Measurements from ENCODE around the gene PRKAR2B. TPM values are rescaled to one million over a fixed set of nuclear protein-coding genes. Genes with fewer than 3 reads are reported as not detected.
A peak's percentile ranks its signal among the peaks of the same experiment; 100 is the strongest.

PRKAR2B gene
- total RNA-seq: 1 to 10 TPM in 1 of 2 experiments, under 1 TPM in 1; 0.93 to 1.4 TPM

GRCh38 chr7:107044347-107045194 is at the start of gene PRKAR2B:
PRKAR2B (plus strand) TSS chr7:107044705; CDS start chr7:107044908, 203 bp downstream.
- peak within 1 kb of the TSS; percentile 69 for H3K4me3 Mint-ChIP-seq
- H3K27me3 Mint-ChIP-seq: peaks cover 34% of the 10 kb centered on the region

GRCh38 chr7:106994833-106995232 is 49.7 kb upstream of the PRKAR2B start:
- Mint-ChIP-seq H3K9me3 (ENCODE audit: low read depth) (no peaks in the 10 kb centered on the region), H3K27me3 (peaks cover 6% of the 10 kb centered on the region), H3K4me1 (no peaks in the 10 kb centered on the region), H3K36me3 (ENCODE audit: low read depth) (no peaks in the 10 kb centered on the region), H3K4me3 (no peak overlapping the region), H3K27ac (no peak overlapping the region)
- ATAC-seq (no peak), DNase-seq (no peak)
- ChIA-PET CTCF (no interaction called here), POLR2A (no interaction called here)
- intact Hi-C loops (cut with DNase I, micrococcal nuclease): loop anchor here in 1 of 2 experiments (10.0 kb wide), 1 partner anchor 60 kb away; no protein-coding TSS in a partner anchor

More at GRCh38 chr7:107044347-107045194, at the start of gene PRKAR2B:
- intact Hi-C loops (cut with DNase I, micrococcal nuclease): loop anchor here in 1 of 2 experiments (1.0 kb wide), 1 partner anchor 251 kb away; no protein-coding TSS in a partner anchor
- Mint-ChIP-seq H3K4me1 (peaks cover 15% of the 10 kb centered on the region), H3K9me3 (ENCODE audit: low read depth) (no peaks in the 10 kb centered on the region), H3K36me3 (ENCODE audit: low read depth) (no peaks in the 10 kb centered on the region), H3K27ac (no peak within 1 kb of the TSS)
- DNase-seq (peak; percentile 80), ATAC-seq (peak; percentile 86)
- POLR2A ChIA-PET: no interaction called here
- CTCF ChIA-PET: no interaction called here

GRCh38 chr7:106997487-106998271 is 46.8 kb upstream of the PRKAR2B start:
- ChIA-PET CTCF (no interaction called here), POLR2A (interaction anchor here (0.7 kb wide), 1 partner anchor 20 kb away, joined by 13 read pairs; no protein-coding TSS in a partner anchor)
- no peak for DNase-seq
- no peaks in the 10 kb centered on the region for H3K9me3 Mint-ChIP-seq (ENCODE audit: low read depth)
- ATAC-seq: no peak
- H3K4me3 Mint-ChIP-seq: no peak overlapping the region
- no peaks in the 10 kb centered on the region for H3K36me3 Mint-ChIP-seq (ENCODE audit: low read depth)
- intact Hi-C loops (cut with DNase I, micrococcal nuclease): loop anchor here in 1 of 2 experiments (10.0 kb wide), 1 partner anchor 63 kb away; no protein-coding TSS in a partner anchor
- H3K4me1 Mint-ChIP-seq: no peaks in the 10 kb centered on the region
- peaks cover 6% of the 10 kb centered on the region for H3K27me3 Mint-ChIP-seq
- H3K27ac Mint-ChIP-seq: no peak overlapping the region

GRCh38 chr7:106999023-106999422 is 45.5 kb upstream of the PRKAR2B start:
- CTCF ChIA-PET: no interaction called here
- Mint-ChIP-seq H3K4me3 (no peak overlapping the region), H3K4me1 (no peaks in the 10 kb centered on the region), H3K9me3 (ENCODE audit: low read depth) (no peaks in the 10 kb centered on the region), H3K27me3 (peaks cover 5% of the 10 kb centered on the region), H3K27ac (no peak overlapping the region), H3K36me3 (ENCODE audit: low read depth) (no peaks in the 10 kb centered on the region)
- POLR2A ChIA-PET: no interaction called here
- intact Hi-C loops (cut with DNase I, micrococcal nuclease): loop anchor here in 1 of 2 experiments (10.0 kb wide), 1 partner anchor 64 kb away; no protein-coding TSS in a partner anchor
- DNase-seq (no peak), ATAC-seq (no peak)

GRCh38 chr7:107001490-107001889 is 43.0 kb upstream of the PRKAR2B start:
- no peak overlapping the region for H3K4me3 Mint-ChIP-seq
- ATAC-seq: no peak
- H3K27me3 Mint-ChIP-seq: peaks cover 3% of the 10 kb centered on the region
- DNase-seq: no peak
- H3K9me3 Mint-ChIP-seq (ENCODE audit: low read depth): no peaks in the 10 kb centered on the region
- CTCF ChIA-PET: no interaction called here
- intact Hi-C loops (cut with DNase I, micrococcal nuclease): no loop called here
- H3K4me1 Mint-ChIP-seq: no peaks in the 10 kb centered on the region
- POLR2A ChIA-PET: no interaction called here
- no peaks in the 10 kb centered on the region for H3K36me3 Mint-ChIP-seq (ENCODE audit: low read depth)
- no peak overlapping the region for H3K27ac Mint-ChIP-seq

GRCh38 chr7:107002126-107002525 is 42.4 kb upstream of the PRKAR2B start:
- peaks cover 3% of the 10 kb centered on the region for H3K27me3 Mint-ChIP-seq
- intact Hi-C loops (cut with DNase I, micrococcal nuclease): no loop called here
- POLR2A ChIA-PET: no interaction called here
- CTCF ChIA-PET: interaction anchor here (0.8 kb wide), 1 partner anchor 18 kb away, joined by 3 read pairs; no protein-coding TSS in a partner anchor
- H3K36me3 Mint-ChIP-seq (ENCODE audit: low read depth): no peaks in the 10 kb centered on the region
- no peaks in the 10 kb centered on the region for H3K9me3 Mint-ChIP-seq (ENCODE audit: low read depth)
- DNase-seq (no peak), ATAC-seq (no peak)
- H3K4me3 Mint-ChIP-seq: no peak overlapping the region
- no peak overlapping the region for H3K27ac Mint-ChIP-seq
- H3K4me1 Mint-ChIP-seq: no peaks in the 10 kb centered on the region

GRCh38 chr7:107002529-107002998 is 41.9 kb upstream of the PRKAR2B start:
- Mint-ChIP-seq H3K4me3 (no peak overlapping the region), H3K36me3 (ENCODE audit: low read depth) (no peaks in the 10 kb centered on the region), H3K4me1 (no peaks in the 10 kb centered on the region), H3K9me3 (ENCODE audit: low read depth) (no peaks in the 10 kb centered on the region), H3K27ac (no peak overlapping the region), H3K27me3 (no peaks in the 10 kb centered on the region)
- ATAC-seq (no peak), DNase-seq (no peak)
- intact Hi-C loops (cut with DNase I, micrococcal nuclease): no loop called here
- ChIA-PET POLR2A (no interaction called here), CTCF (interaction anchor here (0.8 kb wide), 1 partner anchor 18 kb away, joined by 3 read pairs; no protein-coding TSS in a partner anchor)

GRCh38 chr7:107007007-107007891 is 37.3 kb upstream of the PRKAR2B start:
- no peaks in the 10 kb centered on the region for H3K4me1 Mint-ChIP-seq
- ATAC-seq: no peak
- DNase-seq: no peak
- no peak overlapping the region for H3K4me3 Mint-ChIP-seq
- POLR2A ChIA-PET: no interaction called here
- no peaks in the 10 kb centered on the region for H3K9me3 Mint-ChIP-seq (ENCODE audit: low read depth)
- H3K27me3 Mint-ChIP-seq: no peaks in the 10 kb centered on the region
- CTCF ChIA-PET: interaction anchor here (1.3 to 1.4 kb wide), 2 partner anchors 10 to 17 kb away, joined by 4 read pairs; no protein-coding TSS in a partner anchor
- intact Hi-C loops (cut with DNase I, micrococcal nuclease): no loop called here
- no peak overlapping the region for H3K27ac Mint-ChIP-seq
- no peaks in the 10 kb centered on the region for H3K36me3 Mint-ChIP-seq (ENCODE audit: low read depth)

- CTCF ChIA-PET: interaction anchor here (1.3 to 1.4 kb wide), 2 partner anchors 10 to 16 kb away, joined by 4 read pairs; no protein-coding TSS in a partner anchor
Observed at GRCh38 chr7:107007892-107008287, 36.6 kb upstream of the PRKAR2B start.

GRCh38 chr7:107009846-107010203 is 34.7 kb upstream of the PRKAR2B start:
- Mint-ChIP-seq H3K36me3 (ENCODE audit: low read depth) (no peaks in the 10 kb centered on the region), H3K4me1 (no peaks in the 10 kb centered on the region), H3K4me3 (no peak overlapping the region), H3K27me3 (peaks cover 2% of the 10 kb centered on the region), H3K9me3 (ENCODE audit: low read depth) (no peaks in the 10 kb centered on the region), H3K27ac (no peak overlapping the region)
- intact Hi-C loops (cut with DNase I, micrococcal nuclease): no loop called here
- ATAC-seq: no peak
- CTCF ChIA-PET: no interaction called here
- POLR2A ChIA-PET: no interaction called here
- no peak for DNase-seq

More at GRCh38 chr7:107007892-107008287, 36.6 kb upstream of the PRKAR2B start:
- intact Hi-C loops (cut with DNase I, micrococcal nuclease): no loop called here
- Mint-ChIP-seq H3K4me1 (no peaks in the 10 kb centered on the region), H3K4me3 (no peak overlapping the region), H3K36me3 (ENCODE audit: low read depth) (no peaks in the 10 kb centered on the region), H3K27ac (no peak overlapping the region), H3K9me3 (ENCODE audit: low read depth) (no peaks in the 10 kb centered on the region), H3K27me3 (no peaks in the 10 kb centered on the region)
- POLR2A ChIA-PET: no interaction called here
- no peak for ATAC-seq
- no peak for DNase-seq

- Mint-ChIP-seq H3K27me3 (peaks cover 2% of the 10 kb centered on the region), H3K36me3 (ENCODE audit: low read depth) (no peaks in the 10 kb centered on the region), H3K4me3 (no peak overlapping the region), H3K9me3 (ENCODE audit: low read depth) (no peaks in the 10 kb centered on the region), H3K27ac (no peak overlapping the region), H3K4me1 (no peaks in the 10 kb centered on the region)
- POLR2A ChIA-PET: no interaction called here
- ATAC-seq (no peak), DNase-seq (no peak)
- intact Hi-C loops (cut with DNase I, micrococcal nuclease): no loop called here
- CTCF ChIA-PET: no interaction called here
Observed at GRCh38 chr7:107012691-107013090, 31.8 kb upstream of the PRKAR2B start.
